ENCODE results near the gene R3HDML. TPM values are rescaled to one million over a fixed set of nuclear protein-coding genes. Genes with fewer than 3 reads are reported as not detected.

The R3HDML gene
- total and polyA plus RNA-seq, 2 of the 13 experiments (the other 11 are each of a cell fraction or from before 2014, with no cell fraction given): not detected

GRCh38 chr20:44394452-44394701, 57.5 kb downstream of the R3HDML start (continued):
- TF ChIP-seq GMEB2 (CRISPR knock-in tag; IDR thresholded peaks at IDR 0.05; ENCODE audit: low read depth) (no peak), ZNF83 (CRISPR knock-in tag; IDR thresholded peaks at IDR 0.05; ENCODE audit: borderline replicate concordance) (no peak), CHD4 (IDR thresholded peaks at IDR 0.05; ENCODE audit: borderline replicate concordance, low read length) (no peak), ZNF747 (CRISPR knock-in tag; IDR thresholded peaks at IDR 0.05; ENCODE audit: borderline replicate concordance) (peak; percentile 99), PRPF4 (IDR thresholded peaks at IDR 0.05; ENCODE audit: low read depth, low read length, poor library complexity, severe bottlenecking) (no peak), CCAR2 (optimal IDR thresholded peaks at IDR 0.05; ENCODE audit: low read depth, low read length) (peak; percentile 96), ZNF546 (CRISPR knock-in tag; conservative IDR thresholded peaks at IDR 0.05) (no peak), ZNF770 (CRISPR knock-in tag; IDR thresholded peaks at IDR 0.05) (no peak), SMAD9 (CRISPR knock-in tag; IDR thresholded peaks at IDR 0.05) (no peak), LBX2 (CRISPR knock-in tag; IDR thresholded peaks at IDR 0.05; ENCODE audit: borderline replicate concordance) (no peak)
- TF ChIP-seq, protein P1, sequence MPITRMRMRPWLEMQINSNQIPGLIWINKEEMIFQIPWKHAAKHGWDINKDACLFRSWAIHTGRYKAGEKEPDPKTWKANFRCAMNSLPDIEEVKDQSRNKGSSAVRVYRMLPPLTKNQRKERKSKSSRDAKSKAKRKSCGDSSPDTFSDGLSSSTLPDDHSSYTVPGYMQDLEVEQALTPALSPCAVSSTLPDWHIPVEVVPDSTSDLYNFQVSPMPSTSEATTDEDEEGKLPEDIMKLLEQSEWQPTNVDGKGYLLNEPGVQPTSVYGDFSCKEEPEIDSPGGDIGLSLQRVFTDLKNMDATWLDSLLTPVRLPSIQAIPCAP (CRISPR knock-in tag; IDR thresholded peaks at IDR 0.05; ENCODE audit: low read depth): no peak
- TF ChIP-seq, protein P2, sequence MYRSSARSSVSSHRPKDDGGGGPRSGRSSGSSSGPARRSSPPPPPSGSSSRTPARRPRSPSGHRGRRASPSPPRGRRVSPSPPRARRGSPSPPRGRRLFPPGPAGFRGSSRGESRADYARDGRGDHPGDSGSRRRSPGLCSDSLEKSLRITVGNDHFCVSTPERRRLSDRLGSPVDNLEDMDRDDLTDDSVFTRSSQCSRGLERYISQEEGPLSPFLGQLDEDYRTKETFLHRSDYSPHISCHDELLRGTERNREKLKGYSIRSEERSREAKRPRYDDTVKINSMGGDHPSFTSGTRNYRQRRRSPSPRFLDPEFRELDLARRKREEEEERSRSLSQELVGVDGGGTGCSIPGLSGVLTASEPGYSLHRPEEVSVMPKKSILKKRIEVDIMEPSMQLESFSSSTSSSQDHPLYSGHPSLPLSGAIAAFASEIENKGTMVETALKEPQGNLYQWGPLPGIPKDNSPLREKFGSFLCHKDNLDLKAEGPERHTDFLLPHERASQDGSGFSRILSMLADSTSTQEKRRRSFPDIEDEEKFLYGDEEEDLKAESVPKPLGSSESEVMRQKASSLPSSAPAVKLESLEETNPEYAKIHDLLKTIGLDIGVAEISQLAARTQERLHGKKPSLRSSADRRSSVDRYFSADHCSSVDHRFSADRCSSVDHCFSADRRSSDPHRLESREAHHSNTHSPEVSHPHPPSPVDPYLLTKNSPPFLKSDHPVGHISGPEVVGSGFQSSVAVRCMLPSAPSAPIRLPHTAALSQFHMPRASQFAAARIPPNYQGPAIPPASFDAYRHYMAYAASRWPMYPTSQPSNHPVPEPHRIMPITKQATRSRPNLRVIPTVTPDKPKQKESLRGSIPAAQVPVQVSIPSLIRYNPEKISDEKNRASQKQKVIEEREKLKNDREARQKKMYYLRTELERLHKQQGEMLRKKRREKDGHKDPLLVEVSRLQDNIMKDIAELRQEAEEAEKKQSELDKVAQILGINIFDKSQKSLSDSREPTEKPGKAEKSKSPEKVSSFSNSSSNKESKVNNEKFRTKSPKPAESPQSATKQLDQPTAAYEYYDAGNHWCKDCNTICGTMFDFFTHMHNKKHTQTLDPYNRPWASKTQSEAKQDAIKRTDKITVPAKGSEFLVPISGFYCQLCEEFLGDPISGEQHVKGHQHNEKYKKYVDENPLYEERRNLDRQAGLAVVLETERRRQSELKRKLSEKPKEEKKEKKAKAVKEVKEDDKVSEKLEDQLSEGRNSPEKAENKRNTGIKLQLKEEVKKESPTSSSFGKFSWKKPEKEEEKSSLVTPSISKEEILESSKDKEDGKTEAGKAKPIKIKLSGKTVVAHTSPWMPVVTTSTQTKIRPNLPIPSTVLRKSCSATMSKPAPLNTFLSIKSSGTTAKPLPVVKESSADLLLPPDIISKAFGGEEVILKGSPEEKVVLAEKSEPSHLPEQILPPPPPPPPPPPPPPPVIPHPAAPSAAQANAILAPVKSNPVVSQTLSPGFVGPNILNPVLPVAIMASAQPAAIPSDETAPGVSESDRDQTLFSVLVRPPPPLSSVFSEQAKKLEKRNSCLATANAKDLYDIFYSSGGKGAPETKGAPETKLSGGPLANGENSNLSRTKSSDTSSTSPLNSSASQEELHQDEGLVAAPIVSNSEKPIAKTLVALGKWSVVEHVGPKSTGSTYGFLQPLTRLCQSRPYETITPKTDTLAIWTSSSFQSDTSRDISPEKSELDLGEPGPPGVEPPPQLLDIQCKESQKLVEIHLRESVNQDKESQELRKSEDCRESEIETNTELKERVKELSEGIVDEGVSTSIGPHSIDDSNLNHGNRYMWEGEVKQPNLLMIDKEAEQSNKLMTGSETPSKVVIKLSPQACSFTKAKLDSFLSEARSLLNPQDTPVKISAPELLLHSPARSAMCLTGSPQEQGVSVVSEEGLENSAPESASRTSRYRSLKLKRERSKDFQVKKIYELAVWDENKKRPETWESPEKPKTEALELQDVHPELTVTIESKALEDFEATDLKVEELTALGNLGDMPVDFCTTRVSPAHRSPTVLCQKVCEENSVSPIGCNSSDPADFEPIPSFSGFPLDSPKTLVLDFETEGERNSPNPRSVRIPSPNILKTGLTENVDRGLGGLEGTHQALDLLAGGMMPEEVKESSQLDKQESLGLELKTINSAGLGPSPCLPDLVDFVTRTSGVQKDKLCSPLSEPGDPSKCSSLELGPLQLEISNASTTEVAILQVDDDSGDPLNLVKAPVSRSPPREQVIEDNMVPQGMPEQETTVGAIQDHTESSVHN (CRISPR knock-in tag; IDR thresholded peaks at IDR 0.05): no peak; the same call in 1 of the 2 replicates
- TF ChIP-seq, protein P3, sequence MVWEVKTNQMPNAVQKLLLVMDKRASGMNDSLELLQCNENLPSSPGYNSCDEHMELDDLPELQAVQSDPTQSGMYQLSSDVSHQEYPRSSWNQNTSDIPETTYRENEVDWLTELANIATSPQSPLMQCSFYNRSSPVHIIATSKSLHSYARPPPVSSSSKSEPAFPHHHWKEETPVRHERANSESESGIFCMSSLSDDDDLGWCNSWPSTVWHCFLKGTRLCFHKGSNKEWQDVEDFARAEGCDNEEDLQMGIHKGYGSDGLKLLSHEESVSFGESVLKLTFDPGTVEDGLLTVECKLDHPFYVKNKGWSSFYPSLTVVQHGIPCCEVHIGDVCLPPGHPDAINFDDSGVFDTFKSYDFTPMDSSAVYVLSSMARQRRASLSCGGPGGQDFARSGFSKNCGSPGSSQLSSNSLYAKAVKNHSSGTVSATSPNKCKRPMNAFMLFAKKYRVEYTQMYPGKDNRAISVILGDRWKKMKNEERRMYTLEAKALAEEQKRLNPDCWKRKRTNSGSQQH (CRISPR knock-in tag; IDR thresholded peaks at IDR 0.05; ENCODE audit: low read depth): peak; percentile 90; the same call in 1 of the 2 replicates

Measured in HepG2 (cell line).